Frontal cortex (tissue), 4 donors: Measurements from ENCODE around the gene DTX2. TPM values are rescaled to one million over a fixed set of nuclear protein-coding genes. Genes with fewer than 3 reads are reported as not detected.
"Not testable (repeated sequence)": the region's sequence is repeated elsewhere in the genome, so short reads cannot be mapped to it uniquely, and the experiment has no call there.

Source experiments
- DNase-seq, 2 donors: peaks; one replicate each; pipeline ENCODE4 v3.0.0; 2012; ENCODE audit warnings: low spot score in 2 of 2
- FAIRE-seq: peaks from 2 replicates; lab custom pipeline; 2012; peaks lifted over from hg19 to GRCh38; lab: Jason Lieb, UNC
- total RNA-seq: library from RNA; depleted of rRNA; stranded (reverse); fragments of >200 nt; gene quantifications from one replicate; pipeline ENCODE4 v1.2.3, GENCODE V29; 2014
- donor health status: control.
- donor health status: control.
- donor health status: control.

Gene DTX2
- total RNA-seq, 1 donor from 2014 or later = 1.6 TPM

DNA sequence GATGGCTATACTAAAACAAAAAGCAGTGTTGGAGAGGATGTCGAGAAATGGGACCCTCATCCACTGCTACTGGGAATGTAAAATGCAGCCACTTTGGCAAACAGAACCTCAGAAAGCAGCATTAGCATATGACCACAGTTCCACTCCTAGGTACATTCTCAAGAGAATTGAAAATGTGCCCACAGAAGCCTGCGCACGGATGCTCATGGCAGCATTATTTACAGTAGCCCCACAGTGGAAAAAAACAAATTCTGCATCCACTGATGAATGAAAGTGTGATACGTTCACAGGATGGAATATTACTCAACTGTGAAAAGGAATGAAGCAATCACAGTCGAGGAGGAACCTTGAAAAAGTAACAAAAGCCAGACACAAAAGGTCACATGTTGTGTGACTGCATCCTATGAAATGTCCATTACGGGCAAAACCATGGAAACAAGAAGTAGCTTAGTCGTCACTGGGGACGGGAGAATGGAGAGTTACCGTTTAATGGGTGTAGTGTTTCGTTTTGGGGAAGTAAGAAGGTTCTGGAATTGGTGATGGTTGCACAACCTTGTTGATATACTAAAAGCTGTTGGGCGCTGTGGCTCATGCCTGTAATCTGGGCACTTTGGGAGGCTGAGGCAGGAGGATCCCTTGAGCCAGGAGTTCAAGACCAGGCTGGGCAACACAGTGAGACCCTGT is 46.4 kb downstream of the DTX2 start:
- FAIRE-seq = no peak

GRCh38 chr7:76509931-76510877 is 48.7 kb downstream of the DTX2 start, which contains the start of gene UPK3B:
UPK3B (plus strand) TSS chr7:76510552; CDS start chr7:76510653, 101 bp downstream.
- FAIRE-seq (no peak), DNase-seq (no peak)

More for the DNA sequence above, 46.4 kb downstream of the DTX2 start:
- DNase-seq = no peak

DNA sequence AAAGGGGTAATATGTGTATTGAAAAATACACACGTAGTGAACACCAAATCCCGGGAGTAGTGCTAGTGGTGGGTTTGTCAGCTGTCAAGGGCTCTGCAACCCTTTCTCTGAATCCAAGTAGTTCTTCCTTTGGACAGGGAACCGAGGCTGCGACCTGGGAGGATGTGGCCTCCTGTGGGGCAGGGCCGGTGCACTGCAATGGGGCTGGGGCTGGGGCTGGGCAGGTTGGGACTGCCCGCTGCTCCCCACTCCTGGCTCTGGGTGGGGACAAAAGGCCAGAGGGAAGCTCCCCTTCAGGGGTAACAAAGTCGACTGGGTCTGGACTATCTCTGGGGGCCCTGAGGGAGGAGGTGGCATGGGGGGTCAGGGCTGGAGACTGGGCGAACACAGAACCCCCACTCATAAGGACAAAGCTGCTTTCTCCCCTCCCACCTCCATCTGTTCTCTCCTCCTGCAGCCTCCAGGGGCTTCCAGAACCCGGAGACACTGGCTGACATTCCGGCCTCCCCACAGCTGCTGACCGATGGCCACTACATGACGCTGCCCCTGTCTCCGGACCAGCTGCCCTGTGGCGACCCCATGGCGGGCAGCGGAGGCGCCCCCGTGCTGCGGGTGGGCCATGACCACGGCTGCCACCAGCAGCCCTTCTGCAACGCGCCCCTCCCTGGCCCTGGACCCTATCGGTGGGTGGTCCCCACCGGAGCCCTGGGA is 49.8 kb downstream of the DTX2 start:
- not testable (repeated sequence) for DNase-seq, FAIRE-seq

DNA sequence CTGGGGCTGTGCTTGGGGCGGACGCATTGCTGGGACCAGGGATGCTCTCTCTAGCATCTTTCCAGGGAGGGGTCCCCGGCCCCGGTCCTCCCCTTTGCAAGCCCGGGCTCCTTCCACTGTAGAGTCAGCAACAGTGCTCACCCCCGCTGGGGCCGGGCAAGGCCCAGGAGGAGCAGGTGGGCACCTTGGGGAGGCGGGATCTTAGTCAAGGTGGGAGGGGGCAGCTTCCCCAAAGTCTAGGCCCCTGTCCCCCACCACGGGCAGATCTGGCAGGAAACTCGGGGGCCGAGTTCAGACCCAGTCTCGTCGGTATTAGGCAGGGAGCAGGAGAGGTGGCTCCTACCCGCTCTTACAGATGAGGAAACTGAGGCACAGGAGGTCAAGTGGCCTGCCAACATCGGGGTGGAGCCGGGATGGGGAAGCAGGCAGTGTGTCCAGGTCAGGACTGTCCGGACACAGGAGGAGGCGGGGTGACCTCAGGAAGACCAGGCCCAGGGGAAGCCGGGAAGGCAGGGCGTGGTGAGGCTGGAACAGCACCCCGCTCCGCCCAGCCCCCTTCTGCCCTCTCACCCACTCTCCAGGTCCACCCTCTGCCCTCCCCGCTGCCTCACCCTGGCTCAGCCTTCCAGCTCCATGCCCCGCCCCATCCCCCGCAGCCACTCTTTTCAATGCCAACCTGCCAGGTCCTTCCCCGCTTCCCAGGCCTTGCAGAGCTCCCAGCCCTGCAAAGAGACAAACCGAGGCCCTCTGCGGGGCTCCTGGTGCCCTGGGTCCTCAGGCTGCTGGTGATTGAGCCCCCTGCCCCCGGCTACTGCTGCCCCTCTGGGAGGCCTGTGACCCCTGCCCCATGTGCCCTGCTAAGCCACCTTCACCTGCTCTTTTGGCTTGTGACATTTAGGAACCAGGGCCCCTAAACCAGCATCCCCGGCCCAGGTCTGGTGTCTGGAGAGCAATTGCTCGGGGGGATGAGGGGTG is 50.7 kb downstream of the DTX2 start:
- not testable (repeated sequence) for DNase-seq, FAIRE-seq

- no peak for DNase-seq
- no peak for FAIRE-seq
These were observed 51.7 kb downstream of the DTX2 start for GRCh38 chr7:76512941-76513816.

DNA sequence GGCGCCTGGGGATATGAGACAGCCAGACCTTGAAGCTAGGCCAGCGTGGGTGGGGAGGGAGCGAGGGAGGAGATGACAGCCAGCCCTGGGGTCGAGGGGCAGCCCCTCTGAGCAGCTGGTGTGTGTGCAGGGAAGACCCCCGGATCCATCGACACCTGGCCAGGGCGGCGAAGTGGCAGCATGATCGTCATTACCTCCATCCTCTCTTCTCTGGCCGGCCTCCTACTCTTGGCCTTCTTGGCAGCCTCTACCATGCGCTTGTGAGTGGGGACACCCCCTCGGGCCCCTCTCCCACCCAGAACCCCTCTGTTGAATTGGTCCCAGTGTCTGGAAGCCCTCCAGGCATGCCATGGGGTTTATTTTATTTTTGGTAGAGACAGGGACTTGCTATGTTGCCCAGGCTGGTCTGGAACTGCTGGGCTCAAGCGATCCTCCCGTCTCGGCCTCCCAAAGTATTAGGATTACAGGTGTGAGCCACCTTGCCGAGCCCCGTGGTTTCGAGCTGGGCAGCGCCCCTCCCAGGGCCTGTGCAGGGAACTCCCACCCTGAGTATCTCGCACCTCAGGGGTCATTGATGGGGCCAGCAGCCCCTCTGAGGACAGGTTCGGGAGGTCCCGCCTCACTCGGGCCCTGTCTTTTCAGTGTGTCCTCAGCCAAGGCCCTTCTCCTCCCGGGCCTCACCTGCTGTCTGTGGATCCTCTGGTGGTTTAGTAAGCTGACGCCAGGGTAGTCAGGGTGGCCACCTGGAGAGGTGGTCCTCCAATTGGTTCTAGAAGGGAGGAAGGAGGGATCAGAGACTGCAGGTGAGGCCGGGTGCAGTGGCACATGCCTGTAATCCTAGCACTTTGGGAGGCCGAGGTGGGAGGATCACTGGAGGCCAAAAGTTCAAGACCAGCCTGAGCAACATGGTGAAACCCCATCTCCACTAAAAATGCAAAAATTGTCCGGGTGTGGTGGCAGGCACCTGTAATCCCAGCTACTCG is 52.6 kb downstream of the DTX2 start:
- FAIRE-seq = no peak
- no peak for DNase-seq

- no peak for DNase-seq
- no peak for FAIRE-seq
These were observed 53.6 kb downstream of the DTX2 start for GRCh38 chr7:76514926-76515771.

DNA sequence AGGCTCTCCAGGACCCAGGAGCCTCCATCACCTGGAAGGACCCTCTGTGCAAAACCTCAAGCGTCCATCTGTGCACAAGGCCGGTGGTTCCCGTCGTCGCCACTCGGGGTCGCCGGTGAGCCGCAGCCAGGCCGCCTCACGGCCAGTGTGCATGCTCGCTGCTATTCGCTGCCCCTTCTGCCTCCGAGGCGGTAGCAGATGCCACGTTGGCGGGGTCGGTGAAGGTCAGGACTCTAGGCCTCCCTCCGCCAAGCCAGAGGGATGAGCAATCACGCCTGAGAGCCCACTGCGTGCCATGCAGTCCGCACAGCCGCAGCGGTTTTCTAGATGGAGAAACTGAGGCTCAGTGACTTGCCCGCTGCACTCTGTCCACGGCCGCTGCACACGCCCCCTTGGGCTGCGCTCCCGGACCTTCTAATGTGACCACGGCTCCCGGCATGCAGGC is 54.5 kb downstream of the DTX2 start:
- no peak for FAIRE-seq
- peak; percentile 59 to 75 for DNase-seq

DNA sequence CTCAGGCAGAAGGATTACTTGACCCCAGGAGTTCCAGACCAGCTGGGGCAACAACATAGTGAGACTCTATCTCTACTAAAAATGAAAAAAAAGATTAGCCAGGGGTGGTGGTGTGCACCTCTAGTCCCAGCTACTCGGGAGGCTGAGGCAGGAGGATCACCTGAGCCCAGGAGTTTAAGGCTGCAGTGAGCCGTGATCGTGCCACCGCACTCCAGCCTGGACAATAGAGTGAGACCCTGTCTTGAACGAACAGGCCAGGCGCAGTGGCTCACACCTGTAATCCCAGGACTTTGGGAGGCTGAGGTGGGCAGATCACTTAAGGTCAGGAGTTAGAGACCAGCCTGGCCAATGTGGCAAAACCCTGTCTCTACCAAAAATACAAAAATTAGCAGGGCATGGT is 55.4 kb downstream of the DTX2 start:
- FAIRE-seq, DNase-seq: not testable (repeated sequence)

DNA sequence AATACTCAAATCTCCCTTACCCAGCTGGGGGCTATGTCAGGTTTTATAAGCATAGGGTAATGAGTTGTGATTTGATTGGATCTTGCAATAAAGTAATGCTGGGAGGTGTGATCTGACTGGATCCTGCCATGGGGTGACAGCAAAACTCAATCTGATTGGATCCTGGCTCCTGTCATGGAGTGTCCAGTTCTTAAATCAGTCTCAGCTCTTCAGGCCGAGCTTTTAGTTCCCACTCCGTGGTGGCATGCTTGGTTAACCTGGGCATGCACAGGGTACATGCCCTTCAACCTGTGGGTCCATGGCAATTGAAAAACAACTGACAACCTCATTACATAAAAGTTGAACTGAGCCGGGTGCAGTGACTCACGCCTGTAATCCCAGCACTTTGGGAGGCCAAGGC is 64.7 kb downstream of the DTX2 start:
- not testable (repeated sequence) for DNase-seq, FAIRE-seq

DNA sequence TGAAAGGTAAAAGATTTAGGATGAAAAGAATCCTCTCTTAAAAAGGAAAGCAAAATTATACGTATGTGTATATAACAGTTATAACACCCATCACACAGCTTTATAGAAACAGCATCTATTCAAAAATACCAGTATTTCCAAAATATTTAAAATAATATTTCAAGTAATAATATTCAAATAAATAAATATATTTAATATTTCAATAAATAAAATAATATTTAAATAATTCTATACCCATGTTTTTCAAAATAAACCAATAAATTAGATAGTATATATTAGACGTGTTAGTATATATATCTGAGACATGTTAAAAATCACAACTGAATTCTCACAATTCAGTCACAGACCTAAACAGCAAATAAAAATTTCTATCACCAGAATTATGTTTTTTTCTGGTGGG is 70.1 kb downstream of the DTX2 start:
- FAIRE-seq, DNase-seq: not testable (repeated sequence)

DNA sequence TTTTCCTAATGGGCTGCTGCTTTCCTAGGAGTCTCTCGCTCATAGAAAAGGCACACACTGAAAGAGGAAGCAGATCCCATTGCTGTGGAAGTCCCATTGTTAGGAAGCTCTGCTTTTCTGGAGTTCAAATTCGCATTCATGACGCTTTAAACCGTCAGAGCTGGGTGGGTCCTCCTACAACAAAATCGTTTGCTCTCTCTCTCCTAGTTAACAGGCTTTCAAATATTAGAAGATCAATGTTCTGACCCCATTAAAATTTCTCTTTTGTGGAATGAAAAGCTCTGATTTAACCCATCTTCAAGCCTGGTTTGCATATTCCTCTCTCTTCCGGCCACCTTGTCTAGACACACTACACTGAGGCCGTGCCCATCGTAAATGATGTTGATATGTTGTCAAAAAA is 81.7 kb downstream of the DTX2 start, which contains the start of gene SPDYE16:
Gene SPDYE16, minus strand, starts transcription at position 101 of the 400 bp plus-strand sequence. CDS start 1,838 bp downstream, outside the sequence.
- not testable (repeated sequence) for FAIRE-seq, DNase-seq

DNA sequence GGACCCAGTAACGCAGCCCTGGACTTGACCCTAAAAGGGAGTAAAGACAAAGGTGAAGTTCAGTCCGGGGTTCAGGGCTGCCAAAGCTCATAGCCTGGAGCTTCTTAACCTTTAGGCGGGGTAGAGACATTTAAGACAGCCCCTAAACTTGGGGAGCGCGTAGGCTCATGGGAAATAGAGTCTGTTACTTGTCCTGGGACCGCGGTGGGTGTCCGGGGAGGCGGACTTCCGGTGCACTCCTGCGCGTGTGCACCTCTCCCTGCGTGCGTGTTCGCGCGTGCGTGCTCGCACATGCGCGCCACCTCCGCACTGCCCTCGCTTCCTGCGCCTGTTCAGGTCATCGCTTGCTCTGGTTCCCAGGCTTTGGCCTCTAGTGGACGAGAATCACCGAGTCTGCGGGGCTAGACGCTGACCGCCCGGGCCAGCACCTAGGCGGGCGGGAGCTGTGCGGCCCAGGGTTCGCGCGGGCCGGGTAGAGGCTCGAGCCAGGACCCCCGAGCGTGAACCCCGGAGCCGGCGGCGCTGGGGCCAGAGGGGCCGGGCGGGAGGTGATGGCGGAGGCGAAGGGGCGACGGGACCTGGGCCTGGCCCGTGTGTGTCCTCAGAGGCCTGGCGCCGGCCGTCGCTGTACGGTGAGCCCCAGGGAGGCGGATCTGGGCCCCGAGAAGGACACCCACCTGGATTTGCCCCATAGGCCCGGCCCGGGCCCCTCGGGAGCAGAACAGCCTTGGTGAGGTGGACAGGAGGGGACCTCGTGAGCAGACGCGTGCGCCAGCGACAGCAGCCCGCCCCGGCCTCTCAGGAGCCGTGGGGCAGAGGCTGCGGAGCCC is 87.7 kb downstream of the DTX2 start:
- FAIRE-seq = not testable (repeated sequence)
- peak; percentile 70 to 74 for DNase-seq

- not testable (repeated sequence) for DNase-seq, FAIRE-seq
These were observed 88.3 kb downstream of the DTX2 start for GRCh38 chr7:76549855-76550248.

GRCh38 chr7:76551992-76552391 is 90.5 kb downstream of the DTX2 start:
- not testable (repeated sequence) for DNase-seq, FAIRE-seq
